SK-N-MC (cell line): ENCODE measurements around the gene MEDAG.

Source experiments
- EZH2 ChIP-seq: fragments of 200-600 bp; sonication (generic); IDR thresholded peaks from one replicate; pipeline ENCODE4 v1.6.1; 2017; ENCODE audit warnings: antibody characterized with exemption
- FOXP2 ChIP-seq: optimal IDR thresholded peaks from 2 replicates; pipeline ENCODE3; 2011; ENCODE audit warnings: mild to moderate bottlenecking, moderate library complexity; ENCODE audit not compliant: insufficient read depth; ENCODE audit errors: extremely low read length, control extremely low read depth
- POLR2AphosphoS5 ChIP-seq: IDR thresholded peaks from 2 replicates; pipeline ENCODE4 v1.6.1; 2012; ENCODE audit warnings: mild to moderate bottlenecking, low read depth, low read length, borderline replicate concordance

- TF ChIP-seq EZH2 (no peak), POLR2AphosphoS5 (no peak), FOXP2 (no peak)
Measured at GRCh38 chr13:30880151-30880855, 25.8 kb upstream of the MEDAG start.
